ENCODE data around the gene KLF7.

Gene KLF7

GRCh38 chr2:207083361-207084110 is 82.2 kb downstream of the KLF7 start:
- Histone ChIP-seq H3K27ac (ENCODE audit: low read depth, low read length) (no peak overlapping the region), H3K27me3 (ENCODE audit: control insufficient read depth, insufficient read depth, low read length) (no peaks in the 10 kb centered on the region), H3K4me3 (ENCODE audit: low read depth, low read length) (no peak overlapping the region), H3K9me3 (ENCODE audit: control insufficient read depth, insufficient read depth, low read depth, low read length) (no peaks in the 10 kb centered on the region), H3K4me1 (ENCODE audit: control insufficient read depth, insufficient read depth, low read length) (no peaks in the 10 kb centered on the region; the same call in 1 of the 2 replicates), H3K9ac (ENCODE audit: low read length) (no peak overlapping the region), H3K36me3 (ENCODE audit: control insufficient read depth, insufficient read depth, low read length) (peaks cover 71% of the 10 kb centered on the region)

GRCh38 chr2:207082619-207083018 is 83.1 kb downstream of the KLF7 start:
- H3K36me3 ChIP-seq (ENCODE audit: control insufficient read depth, insufficient read depth, low read length): peaks cover 65% of the 10 kb centered on the region
- H3K4me1 ChIP-seq (ENCODE audit: control insufficient read depth, insufficient read depth, low read length): no peaks in the 10 kb centered on the region; the same call in 1 of the 2 replicates
- H3K4me3 ChIP-seq (ENCODE audit: low read depth, low read length): no peak overlapping the region
- no peak overlapping the region for H3K9ac ChIP-seq (ENCODE audit: low read length)
- no peaks in the 10 kb centered on the region for H3K27me3 ChIP-seq (ENCODE audit: control insufficient read depth, insufficient read depth, low read length)
- H3K9me3 ChIP-seq (ENCODE audit: control insufficient read depth, insufficient read depth, low read depth, low read length): no peaks in the 10 kb centered on the region
- no peak overlapping the region for H3K27ac ChIP-seq (ENCODE audit: low read depth, low read length)

GRCh38 chr2:207078186-207078798 is 87.5 kb downstream of the KLF7 start:
- H3K36me3 ChIP-seq (ENCODE audit: control insufficient read depth, insufficient read depth, low read length): peaks cover 41% of the 10 kb centered on the region

GRCh38 chr2:207077266-207077665 is 88.5 kb downstream of the KLF7 start:
- peaks cover 31% of the 10 kb centered on the region for H3K36me3 ChIP-seq (ENCODE audit: control insufficient read depth, insufficient read depth, low read length)
- H3K9ac ChIP-seq (ENCODE audit: low read length): no peak overlapping the region
- H3K4me3 ChIP-seq (ENCODE audit: low read depth, low read length): no peak overlapping the region
- no peak overlapping the region for H3K27ac ChIP-seq (ENCODE audit: low read depth, low read length)
- no peaks in the 10 kb centered on the region for H3K9me3 ChIP-seq (ENCODE audit: control insufficient read depth, insufficient read depth, low read depth, low read length)
- peaks cover 26% of the 10 kb centered on the region for H3K4me1 ChIP-seq (ENCODE audit: control insufficient read depth, insufficient read depth, low read length)
- H3K27me3 ChIP-seq (ENCODE audit: control insufficient read depth, insufficient read depth, low read length): no peaks in the 10 kb centered on the region

More at GRCh38 chr2:207078186-207078798, 87.5 kb downstream of the KLF7 start:
- H3K27ac ChIP-seq (ENCODE audit: low read depth, low read length): no peak overlapping the region
- no peaks in the 10 kb centered on the region for H3K27me3 ChIP-seq (ENCODE audit: control insufficient read depth, insufficient read depth, low read length)
- H3K9ac ChIP-seq (ENCODE audit: low read length): no peak overlapping the region
- no peak overlapping the region for H3K4me3 ChIP-seq (ENCODE audit: low read depth, low read length)
- no peaks in the 10 kb centered on the region for H3K9me3 ChIP-seq (ENCODE audit: control insufficient read depth, insufficient read depth, low read depth, low read length)
- peaks cover 26% of the 10 kb centered on the region for H3K4me1 ChIP-seq (ENCODE audit: control insufficient read depth, insufficient read depth, low read length)

- no peak overlapping the region for H3K4me3 ChIP-seq (ENCODE audit: low read depth, low read length)
- H3K36me3 ChIP-seq (ENCODE audit: control insufficient read depth, insufficient read depth, low read length): peaks cover 13% of the 10 kb centered on the region
- no peak overlapping the region for H3K9ac ChIP-seq (ENCODE audit: low read length)
- H3K27me3 ChIP-seq (ENCODE audit: control insufficient read depth, insufficient read depth, low read length): no peaks in the 10 kb centered on the region
- no peak overlapping the region for H3K27ac ChIP-seq (ENCODE audit: low read depth, low read length)
- no peaks in the 10 kb centered on the region for H3K9me3 ChIP-seq (ENCODE audit: control insufficient read depth, insufficient read depth, low read depth, low read length)
- H3K4me1 ChIP-seq (ENCODE audit: control insufficient read depth, insufficient read depth, low read length): peaks cover 26% of the 10 kb centered on the region
Measured at GRCh38 chr2:207075456-207075855, 90.3 kb downstream of the KLF7 start.

GRCh38 chr2:207073801-207074678 is 91.7 kb downstream of the KLF7 start:
- no peak overlapping the region for H3K27ac ChIP-seq (ENCODE audit: low read depth, low read length)

GRCh38 chr2:207073412-207073800 is 92.3 kb downstream of the KLF7 start:
- H3K4me1 ChIP-seq (ENCODE audit: control insufficient read depth, insufficient read depth, low read length): peaks cover 26% of the 10 kb centered on the region
- H3K27ac ChIP-seq (ENCODE audit: low read depth, low read length): no peak overlapping the region
- H3K4me3 ChIP-seq (ENCODE audit: low read depth, low read length): no peak overlapping the region
- no peaks in the 10 kb centered on the region for H3K9me3 ChIP-seq (ENCODE audit: control insufficient read depth, insufficient read depth, low read depth, low read length)
- H3K9ac ChIP-seq (ENCODE audit: low read length): no peak overlapping the region
- H3K36me3 ChIP-seq (ENCODE audit: control insufficient read depth, insufficient read depth, low read length): no peaks in the 10 kb centered on the region
- no peaks in the 10 kb centered on the region for H3K27me3 ChIP-seq (ENCODE audit: control insufficient read depth, insufficient read depth, low read length)

More at GRCh38 chr2:207073801-207074678, 91.7 kb downstream of the KLF7 start:
- Histone ChIP-seq H3K9ac (ENCODE audit: low read length) (no peak overlapping the region), H3K36me3 (ENCODE audit: control insufficient read depth, insufficient read depth, low read length) (no peaks in the 10 kb centered on the region), H3K4me3 (ENCODE audit: low read depth, low read length) (no peak overlapping the region), H3K4me1 (ENCODE audit: control insufficient read depth, insufficient read depth, low read length) (peaks cover 26% of the 10 kb centered on the region), H3K27me3 (ENCODE audit: control insufficient read depth, insufficient read depth, low read length) (no peaks in the 10 kb centered on the region), H3K9me3 (ENCODE audit: control insufficient read depth, insufficient read depth, low read depth, low read length) (no peaks in the 10 kb centered on the region)

GRCh38 chr2:207072571-207072970 is 93.2 kb downstream of the KLF7 start:
- no peaks in the 10 kb centered on the region for H3K36me3 ChIP-seq (ENCODE audit: control insufficient read depth, insufficient read depth, low read length)
- no peak overlapping the region for H3K27ac ChIP-seq (ENCODE audit: low read depth, low read length)

GRCh38 chr2:207071820-207072219 is 93.9 kb downstream of the KLF7 start:
- H3K36me3 ChIP-seq (ENCODE audit: control insufficient read depth, insufficient read depth, low read length): no peaks in the 10 kb centered on the region
- H3K27ac ChIP-seq (ENCODE audit: low read depth, low read length): no peak overlapping the region
- H3K4me3 ChIP-seq (ENCODE audit: low read depth, low read length): no peak overlapping the region
- no peaks in the 10 kb centered on the region for H3K27me3 ChIP-seq (ENCODE audit: control insufficient read depth, insufficient read depth, low read length)
- H3K9me3 ChIP-seq (ENCODE audit: control insufficient read depth, insufficient read depth, low read depth, low read length): no peaks in the 10 kb centered on the region
- peaks cover 30% of the 10 kb centered on the region for H3K4me1 ChIP-seq (ENCODE audit: control insufficient read depth, insufficient read depth, low read length)
- H3K9ac ChIP-seq (ENCODE audit: low read length): no peak overlapping the region

More at GRCh38 chr2:207072571-207072970, 93.2 kb downstream of the KLF7 start:
- peaks cover 26% of the 10 kb centered on the region for H3K4me1 ChIP-seq (ENCODE audit: control insufficient read depth, insufficient read depth, low read length)
- H3K27me3 ChIP-seq (ENCODE audit: control insufficient read depth, insufficient read depth, low read length): no peaks in the 10 kb centered on the region
- H3K9ac ChIP-seq (ENCODE audit: low read length): no peak overlapping the region
- H3K9me3 ChIP-seq (ENCODE audit: control insufficient read depth, insufficient read depth, low read depth, low read length): no peaks in the 10 kb centered on the region
- no peak overlapping the region for H3K4me3 ChIP-seq (ENCODE audit: low read depth, low read length)

- H3K4me1 ChIP-seq (ENCODE audit: control insufficient read depth, insufficient read depth, low read length): peaks cover 7% of the 10 kb centered on the region
- H3K9ac ChIP-seq (ENCODE audit: low read length): no peak overlapping the region
- H3K9me3 ChIP-seq (ENCODE audit: control insufficient read depth, insufficient read depth, low read depth, low read length): no peaks in the 10 kb centered on the region
- no peaks in the 10 kb centered on the region for H3K27me3 ChIP-seq (ENCODE audit: control insufficient read depth, insufficient read depth, low read length)
- no peaks in the 10 kb centered on the region for H3K36me3 ChIP-seq (ENCODE audit: control insufficient read depth, insufficient read depth, low read length)
- no peak overlapping the region for H3K4me3 ChIP-seq (ENCODE audit: low read depth, low read length)
- H3K27ac ChIP-seq (ENCODE audit: low read depth, low read length): no peak overlapping the region
Measured at GRCh38 chr2:207067473-207067872, 98.3 kb downstream of the KLF7 start.
